OCI-LY3 (cell line): ENCODE data around the gene SMC3.

Experiments used
- H2AFZ ChIP-seq: fragments of 200-600, 300-600 bp; shearing (Covaris generic); 2 replicates; pipeline ENCODE4 v1.6.0; 2014; ENCODE audit warnings: antibody characterized with exemption, low read depth, low read length
- H3K27ac ChIP-seq: fragments of 200-600, 300-600 bp; sonication (generic); 2 replicates; pipeline ENCODE4 v1.5.1; 2014; ENCODE audit warnings: mild to moderate bottlenecking, low read length, moderate library complexity, mixed read lengths
- H3K27me3 ChIP-seq: fragments of 200-600, 300-600 bp; sonication (generic); 2 replicates; pipeline ENCODE4 v1.6.1; 2014; ENCODE audit warnings: low read depth, low read length, mixed read lengths
- H3K36me3 ChIP-seq: fragments of 200-600, 300-600 bp; sonication (generic); replicated peaks from 2 replicates; pipeline ENCODE3; 2014; ENCODE audit warnings: low read depth, low read length, mixed read lengths
- H3K4me1 ChIP-seq: fragments of 300-600, 200-600 bp; sonication (generic); 2 replicates; pipeline ENCODE4 v1.6.1; 2014; ENCODE audit warnings: low read length, mixed read lengths
- H3K4me2 ChIP-seq: fragments of 200-600, 300-600 bp; sonication (generic); 2 replicates; pipeline ENCODE4 v1.6.1; 2014; ENCODE audit warnings: low read length, mixed read lengths
- H3K4me3 ChIP-seq: fragments of 300-600, 200-600 bp; sonication (generic); 2 replicates; pipeline ENCODE4 v1.5.1; 2014; ENCODE audit warnings: antibody characterized with exemption, mild to moderate bottlenecking, low read length, moderate library complexity
- H3K79me2 ChIP-seq: fragments of 300-600, 200-600 bp; shearing (Covaris generic); 2 replicates; pipeline ENCODE4 v1.6.1; 2014; ENCODE audit warnings: mild to moderate bottlenecking, low read length, mixed read lengths
- H3K9ac ChIP-seq: fragments of 300-600, 200-600 bp; shearing (Covaris generic); 2 replicates; pipeline ENCODE4 v1.6.0; 2014; ENCODE audit warnings: mild to moderate bottlenecking, low read length, moderate library complexity
- H3K9me3 ChIP-seq: fragments of 200-600, 300-600 bp; shearing (Covaris generic); 2 replicates; pipeline ENCODE4 v1.6.1; 2014; ENCODE audit warnings: low read length, mixed read lengths; ENCODE audit not compliant: insufficient read depth
- H4K20me1 ChIP-seq: fragments of 200-600, 300-600 bp; sonication (generic); 2 replicates; pipeline ENCODE4 v1.6.1; 2016; ENCODE audit warnings: low read length, mixed read lengths; ENCODE audit not compliant: insufficient read depth
- CTCF ChIP-seq: fragments of 200-600, 300-600 bp; sonication (generic); IDR thresholded peaks from 2 replicates; pipeline ENCODE4 v1.5.1; 2014; ENCODE audit warnings: antibody characterized with exemption, low read length, low read depth
- EZH2phosphoT487 ChIP-seq: fragments of 200-600 bp; shearing (Covaris generic); IDR thresholded peaks from 2 replicates; pipeline ENCODE4 v1.6.1; 2018; ENCODE audit warnings: antibody characterized with exemption, mixed run types, low read depth

SMC3 gene

GRCh38 chr10:110652475-110653118 lies 85.1 kb downstream of the SMC3 start:
- Histone ChIP-seq H3K4me2 (no peak overlapping the region), H3K27me3 (peaks cover 13% of the 10 kb centered on the region), H3K9ac (no peak overlapping the region), H3K4me1 (peaks cover 11% of the 10 kb centered on the region), H2AFZ (no peak overlapping the region), H4K20me1 (no peaks in the 10 kb centered on the region), H3K4me3 (no peak overlapping the region), H3K27ac (no peak overlapping the region), H3K9me3 (peaks cover 13% of the 10 kb centered on the region; the same call in 1 of the 2 replicates), H3K79me2 (no peaks in the 10 kb centered on the region), H3K36me3 (no peaks in the 10 kb centered on the region)
- TF ChIP-seq EZH2phosphoT487 (no peak), CTCF (no peak)
